Mesenchymal stem cell (in vitro differentiated cells and primary cell): ENCODE measurements around the gene TSPAN5.

Experiments used
- DNase-seq: peaks from one replicate; pipeline ENCODE4 v3.0.0-alpha.2; 2013
- H2AFZ ChIP-seq: one replicate; pipeline ENCODE4 v1.6.1; 2013; ENCODE audit warnings: low read depth, mild to moderate bottlenecking, control low read depth, inconsistent platforms, low read length, moderate library complexity
- H2AK5ac ChIP-seq: 2 replicates; pipeline ENCODE4 v1.6.1; 2013; ENCODE audit warnings: low read length, moderate library complexity, mild to moderate bottlenecking, inconsistent platforms; ENCODE audit not compliant: severe bottlenecking
- H2BK120ac ChIP-seq: one replicate; pipeline ENCODE4 v1.6.1; 2013; ENCODE audit warnings: low read depth, mild to moderate bottlenecking, inconsistent platforms, low read length, moderate library complexity
- H2BK12ac ChIP-seq, 2 experiments: one replicate each; pipeline ENCODE4 v1.6.1; 2013; ENCODE audit warnings: inconsistent platforms in 2 of 2, low read length in 2 of 2, mild to moderate bottlenecking in 2 of 2, moderate library complexity in 2 of 2, control low read depth in 1 of 2
- H2BK15ac ChIP-seq: one replicate; pipeline ENCODE4 v1.6.1; 2013; ENCODE audit warnings: mild to moderate bottlenecking, low read depth, inconsistent platforms; ENCODE audit not compliant: poor library complexity, severe bottlenecking
- H2BK5ac ChIP-seq: 2 replicates; pipeline ENCODE4 v1.6.1; 2013; ENCODE audit warnings: low read depth, mild to moderate bottlenecking, low read length, control low read depth, inconsistent platforms; ENCODE audit not compliant: poor library complexity, severe bottlenecking
- H3K14ac ChIP-seq, 2 experiments: one replicate each; pipeline ENCODE4 v1.6.1; 2013; ENCODE audit warnings: inconsistent platforms in 2 of 2, low read length in 2 of 2, control low read depth in 1 of 2, mild to moderate bottlenecking in 1 of 2, moderate library complexity in 1 of 2
- H3K18ac ChIP-seq, 2 experiments: one replicate each; pipeline ENCODE4 v1.6.1; 2013; ENCODE audit warnings: inconsistent platforms in 2 of 2, low read length in 2 of 2, control low read depth in 1 of 2, low read depth in 1 of 2, mild to moderate bottlenecking in 1 of 2
- H3K23ac ChIP-seq, 2 experiments: one replicate each; pipeline ENCODE4 v1.6.1; 2013; ENCODE audit warnings: inconsistent platforms in 2 of 2, low read length in 2 of 2, mild to moderate bottlenecking in 2 of 2, moderate library complexity in 2 of 2, control low read depth in 1 of 2
- H3K27ac ChIP-seq: 2 replicates; pipeline ENCODE4 v1.5.1; 2013; ENCODE audit warnings: mild to moderate bottlenecking, moderate library complexity, low read length, control low read depth, inconsistent platforms; ENCODE audit not compliant: poor library complexity, severe bottlenecking
- H3K27me3 ChIP-seq, 2 experiments: 2 replicates each; pipeline versions ENCODE4 v1.6.1 to v1.7.0; 2013; ENCODE audit warnings: low read length in 2 of 2, mild to moderate bottlenecking in 2 of 2, moderate library complexity in 2 of 2, control low read depth in 1 of 2, inconsistent platforms in 1 of 2; ENCODE audit not compliant: control insufficient read depth in 1 of 2, insufficient read depth in 1 of 2
- H3K36me3 ChIP-seq, 2 experiments: 2 replicates each; pipeline versions ENCODE4 v1.6.1 to v1.7.0; 2013; ENCODE audit warnings: low read length in 2 of 2, control low read depth in 1 of 2, inconsistent platforms in 1 of 2, low read depth in 1 of 2, mild to moderate bottlenecking in 1 of 2; ENCODE audit not compliant: insufficient read depth in 2 of 2, control insufficient read depth in 1 of 2
- H3K4ac ChIP-seq, 2 experiments: one replicate each; pipeline ENCODE4 v1.6.1; 2013; ENCODE audit warnings: inconsistent platforms in 2 of 2, low read length in 2 of 2, mild to moderate bottlenecking in 2 of 2, moderate library complexity in 2 of 2, control low read depth in 1 of 2, low read depth in 1 of 2
- H3K4me1 ChIP-seq: 2 replicates; pipeline ENCODE4 v1.6.1; 2013; ENCODE audit warnings: low read depth, low read length, control low read depth; ENCODE audit not compliant: control insufficient read depth, insufficient read depth
- H3K4me2 ChIP-seq: 2 replicates; pipeline ENCODE4 v1.6.1; 2013; ENCODE audit warnings: low read length, mild to moderate bottlenecking, inconsistent platforms; ENCODE audit not compliant: poor library complexity, severe bottlenecking
- H3K4me3 ChIP-seq, 2 experiments: 2 replicates each; pipeline versions ENCODE4 v1.5.1 to v1.7.0; 2013; ENCODE audit warnings: low read length in 2 of 2, mild to moderate bottlenecking in 2 of 2, control low read depth in 1 of 2, low read depth in 1 of 2; ENCODE audit not compliant: insufficient read depth in 1 of 2
- H3K79me1 ChIP-seq: replicated peaks from 2 replicates; pipeline ENCODE4 v1.6.1; 2013; ENCODE audit warnings: mild to moderate bottlenecking, control low read depth, low read length, inconsistent platforms; ENCODE audit not compliant: poor library complexity, severe bottlenecking
- H3K9ac ChIP-seq: 2 replicates; pipeline ENCODE4 v1.7.0; 2013; ENCODE audit warnings: mild to moderate bottlenecking, low read length, moderate library complexity
- H3K9me3 ChIP-seq: 2 replicates; pipeline ENCODE4 v1.7.0; 2013; ENCODE audit warnings: mild to moderate bottlenecking, low read length; ENCODE audit not compliant: control insufficient read depth
- H4K8ac ChIP-seq: one replicate; pipeline ENCODE4 v1.6.1; 2013; ENCODE audit warnings: inconsistent platforms, mild to moderate bottlenecking, low read length, moderate library complexity
- H4K91ac ChIP-seq: one replicate; pipeline ENCODE4 v1.6.1; 2013; ENCODE audit warnings: mild to moderate bottlenecking, low read length, inconsistent platforms
- WGBS: methylation state at CpG from one replicate; pipeline ENCODE4 v1.1.7; 2013; ENCODE audit warnings: mixed read lengths; 5-methylcytosine and 5-hydroxymethylcytosine counted together

TSPAN5 gene

GRCh38 chr4:98570151-98570797 is 88.1 kb downstream of the TSPAN5 start:
- no peak overlapping the region for H2AK5ac ChIP-seq
- no peak overlapping the region for H3K23ac ChIP-seq
- H3K4ac ChIP-seq = no peak overlapping the region
- H3K18ac ChIP-seq = peak overlapping the region in 1 of 2 experiments; percentile 23
- H2BK15ac ChIP-seq = no peak overlapping the region
- peaks cover 21% of the 10 kb centered on the region for H3K4me1 ChIP-seq
- H3K9ac ChIP-seq = no peak overlapping the region
- H2AFZ ChIP-seq = no peak overlapping the region
- peak overlapping the region in 1 of 2 experiments; percentile 74 for H3K14ac ChIP-seq
- H4K91ac ChIP-seq = no peak overlapping the region
- peaks cover 8 to 19% of the 10 kb centered on the region in 2 experiments for H3K36me3 ChIP-seq
- no peak for DNase-seq
- H3K27me3 ChIP-seq = no peaks in the 10 kb centered on the region
- H2BK120ac ChIP-seq = no peak overlapping the region
- H3K9me3 ChIP-seq = no peaks in the 10 kb centered on the region
- no peak overlapping the region for H4K8ac ChIP-seq
- H3K4me2 ChIP-seq = no peak overlapping the region
- no peak overlapping the region for H3K27ac ChIP-seq
- no peak overlapping the region for H2BK5ac ChIP-seq
- peaks cover 25% of the 10 kb centered on the region for H3K79me1 ChIP-seq
- no peak overlapping the region for H2BK12ac ChIP-seq
- no peak overlapping the region for H3K4me3 ChIP-seq
- WGBS = 97% methylated on average over 5 of the region's 5 CpGs

GRCh38 chr4:98568941-98569663 is 89.3 kb downstream of the TSPAN5 start:
- Histone ChIP-seq H3K79me1 (peaks cover 25% of the 10 kb centered on the region), H3K27me3 (no peaks in the 10 kb centered on the region), H2BK12ac (peak overlapping the region in 1 of 2 experiments; percentile 49), H3K18ac (peak overlapping the region; percentile 55 to 63), H2AFZ (no peak overlapping the region), H3K23ac (no peak overlapping the region), H3K4ac (no peak overlapping the region), H3K9me3 (no peaks in the 10 kb centered on the region), H3K27ac (no peak overlapping the region), H3K4me1 (peaks cover 15% of the 10 kb centered on the region), H3K14ac (peak overlapping the region in 1 of 2 experiments; percentile 73), H3K4me3 (no peak overlapping the region), H2BK15ac (peak overlapping the region; percentile 74), H3K9ac (peak overlapping the region; percentile 15), H4K91ac (peak overlapping the region; percentile 79), H4K8ac (peak overlapping the region; percentile 66), H2AK5ac (peak overlapping the region; percentile 39), H3K4me2 (no peak overlapping the region), H3K36me3 (peaks cover 8 to 11% of the 10 kb centered on the region in 2 experiments), H2BK120ac (no peak overlapping the region), H2BK5ac (no peak overlapping the region)
- DNase-seq = no peak
- 53% methylated on average over 7 of the region's 7 CpGs for WGBS

DNA sequence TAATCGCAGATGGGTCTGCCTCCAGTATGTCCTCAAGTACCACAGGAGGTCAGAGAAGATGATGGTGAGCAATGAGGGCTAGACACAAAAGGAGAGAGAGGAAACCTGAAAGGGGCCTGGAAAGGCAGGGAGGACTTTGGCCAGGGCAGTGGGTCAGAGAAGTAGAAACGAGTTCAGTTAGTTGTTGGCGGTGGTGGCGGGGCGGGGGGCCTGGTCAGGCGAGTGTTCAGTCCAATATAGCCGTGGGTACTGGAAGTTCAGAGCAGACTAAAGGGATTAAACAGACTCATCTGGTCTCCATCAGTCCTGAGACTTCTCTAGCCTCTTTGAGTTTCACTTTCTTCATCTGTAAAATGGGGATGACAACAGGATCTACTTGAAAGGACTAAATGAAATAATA is 90.8 kb downstream of the TSPAN5 start:
- no peaks in the 10 kb centered on the region for H3K27me3 ChIP-seq
- H3K4me3 ChIP-seq = no peak overlapping the region
- no peak for DNase-seq
- H2BK12ac ChIP-seq = peak overlapping the region in 1 of 2 experiments; percentile 64
- 91% methylated on average over 6 of the region's 7 CpGs for WGBS
- peak overlapping the region in 1 of 2 experiments; percentile 30 for H3K4ac ChIP-seq
- no peak overlapping the region for H2BK120ac ChIP-seq
- peaks cover 6 to 8% of the 10 kb centered on the region in 2 experiments for H3K36me3 ChIP-seq
- no peaks in the 10 kb centered on the region for H3K9me3 ChIP-seq
- no peak overlapping the region for H2AK5ac ChIP-seq
- no peak overlapping the region for H4K8ac ChIP-seq
- H3K23ac ChIP-seq = no peak overlapping the region
- H3K4me1 ChIP-seq = peaks cover 15% of the 10 kb centered on the region
- no peak overlapping the region for H2BK5ac ChIP-seq
- no peak overlapping the region for H3K4me2 ChIP-seq
- no peak overlapping the region for H2BK15ac ChIP-seq
- H3K27ac ChIP-seq = no peak overlapping the region
- peak overlapping the region in 1 of 2 experiments; percentile 38 for H3K18ac ChIP-seq
- H3K14ac ChIP-seq = no peak overlapping the region
- H3K79me1 ChIP-seq = peaks cover 28% of the 10 kb centered on the region
- H4K91ac ChIP-seq = peak overlapping the region; percentile 28
- no peak overlapping the region for H2AFZ ChIP-seq
- H3K9ac ChIP-seq = no peak overlapping the region

- WGBS = 53% methylated on average over 11 of the region's 11 CpGs
- no peak overlapping the region for H2AFZ ChIP-seq
- peak overlapping the region; percentile 57 to 61 for H3K18ac ChIP-seq
- no peaks in the 10 kb centered on the region for H3K27me3 ChIP-seq
- H3K27ac ChIP-seq = no peak overlapping the region
- H3K4me2 ChIP-seq = no peak overlapping the region
- peaks cover 8 to 12% of the 10 kb centered on the region in 2 experiments for H3K36me3 ChIP-seq
- H3K4ac ChIP-seq = peak overlapping the region; percentile 13 to 29
- no peak overlapping the region for H3K14ac ChIP-seq
- peak overlapping the region; percentile 9 to 65 for H2BK12ac ChIP-seq
- no peak overlapping the region for H3K9ac ChIP-seq
- no peak overlapping the region for H2BK5ac ChIP-seq
- peak overlapping the region; percentile 61 for H4K91ac ChIP-seq
- H3K4me1 ChIP-seq = peaks cover 15% of the 10 kb centered on the region
- peaks cover 30% of the 10 kb centered on the region for H3K79me1 ChIP-seq
- no peak overlapping the region for H2BK15ac ChIP-seq
- peak; percentile 62 for DNase-seq
- no peak overlapping the region for H2BK120ac ChIP-seq
- no peak overlapping the region for H2AK5ac ChIP-seq
- H4K8ac ChIP-seq = peak overlapping the region; percentile 56
- H3K4me3 ChIP-seq = no peak overlapping the region
- no peak overlapping the region for H3K23ac ChIP-seq
- H3K9me3 ChIP-seq = no peaks in the 10 kb centered on the region
Measured at GRCh38 chr4:98566361-98567008, 91.9 kb downstream of the TSPAN5 start.
